Activated CD8-positive, alpha-beta memory T cell treated with anti-CD3 and anti-CD28 coated beads, Interleukin-2, amount 50 U/mL, for 24 hours (primary cell): Measurements from ENCODE around the gene GIPC3.

Experiments used
- DNase-seq: peaks from one replicate; pipeline ENCODE4 v3.0.0-alpha.2; 2020; ENCODE audit errors: extremely low read depth

The GIPC3 gene

DNA sequence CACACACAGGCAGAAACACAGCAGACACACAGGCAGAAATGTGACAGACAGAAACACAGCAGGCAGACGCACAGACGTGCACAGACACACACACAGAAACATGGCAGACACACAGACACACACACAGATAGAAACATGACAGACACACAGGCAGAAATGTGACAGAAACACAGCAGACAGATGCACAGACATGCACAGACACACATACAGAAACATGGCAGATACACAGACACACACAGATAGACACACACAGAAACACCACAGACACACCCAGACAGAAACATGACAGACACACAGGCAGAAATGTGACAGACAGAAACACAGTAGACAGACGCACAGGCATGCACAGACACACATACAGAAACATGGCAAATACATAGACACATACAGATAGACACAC, 20.1 kb downstream of the GIPC3 start:
- DNase-seq = no peak

DNA sequence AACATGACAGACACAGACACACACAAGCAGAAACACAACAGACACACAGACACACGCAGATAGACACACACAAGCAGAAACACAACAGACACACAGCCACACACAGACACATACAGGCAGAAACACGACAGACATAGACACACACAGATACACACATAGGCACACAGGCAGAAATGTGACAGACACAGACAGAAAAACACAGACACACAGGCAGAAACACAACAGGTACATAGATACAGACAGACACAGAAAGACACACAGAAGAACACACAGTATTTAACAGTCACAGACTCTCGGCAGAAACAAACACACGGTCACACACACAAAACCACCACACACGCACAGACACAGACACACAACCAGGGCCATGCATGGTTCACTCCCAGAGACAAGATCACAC, 20.5 kb downstream of the GIPC3 start:
- no peak for DNase-seq

DNA sequence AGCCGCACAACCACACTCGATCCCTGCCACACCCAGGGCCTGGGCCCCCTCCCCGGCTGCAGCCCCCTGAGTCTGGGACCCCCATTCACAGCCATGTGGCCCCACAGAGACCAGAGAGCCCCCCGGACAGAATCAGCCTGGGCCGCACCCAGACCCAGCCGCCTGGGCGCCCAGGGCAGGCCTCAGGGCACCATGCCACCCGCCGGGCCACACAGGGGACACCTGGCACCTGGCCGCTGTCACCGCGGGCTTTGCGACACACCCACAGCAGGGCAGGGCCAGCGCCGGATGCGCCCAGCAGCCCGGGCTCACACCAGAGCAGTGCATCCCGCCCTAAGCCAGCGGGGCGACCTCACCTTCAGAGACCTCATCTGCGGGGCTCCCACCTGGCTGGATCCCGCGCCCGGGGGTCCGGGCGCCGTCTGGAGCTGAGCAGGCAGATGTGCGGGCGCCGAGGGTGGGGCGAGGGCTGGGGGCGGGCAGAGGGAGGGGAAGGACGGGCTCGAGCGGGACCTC, 21.0 kb downstream of the GIPC3 start:
- DNase-seq = no peak

DNA sequence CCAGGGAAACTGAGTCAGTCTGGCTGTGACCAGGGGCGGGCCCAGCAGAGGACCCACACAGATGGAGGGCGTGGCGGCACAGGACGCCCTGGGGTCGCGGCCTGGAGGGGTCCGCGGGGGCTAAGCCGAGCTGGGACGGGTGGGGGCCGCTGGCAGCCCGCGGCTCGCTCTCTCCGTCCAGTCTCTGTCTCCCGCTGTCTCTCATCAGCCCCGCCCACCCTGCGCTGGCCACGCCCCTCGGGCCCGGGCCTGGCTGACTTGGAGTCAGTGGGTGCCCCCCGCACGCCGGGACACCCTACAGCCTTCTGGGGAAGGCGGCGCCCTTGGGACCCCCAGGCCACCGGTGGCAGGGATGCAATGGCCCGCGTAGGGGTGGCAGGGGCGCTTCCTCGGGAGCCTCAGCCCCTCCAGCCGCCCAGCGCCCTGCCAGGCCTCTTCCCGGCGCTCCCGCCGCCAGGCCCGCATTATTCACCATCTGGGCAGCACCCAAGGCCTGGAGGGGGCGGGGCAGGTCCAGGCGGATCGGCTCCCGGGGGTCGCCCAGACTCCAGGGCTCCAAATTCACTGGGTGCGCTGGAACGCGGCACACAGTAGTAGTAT, 21.5 kb downstream of the GIPC3 start, which contains the start of gene TBXA2R:
Gene TBXA2R, minus strand, starts transcription at position 186 of the 600 bp plus-strand sequence. CDS start 6,241 bp downstream, outside the sequence.
- DNase-seq = peak; percentile 26

DNA sequence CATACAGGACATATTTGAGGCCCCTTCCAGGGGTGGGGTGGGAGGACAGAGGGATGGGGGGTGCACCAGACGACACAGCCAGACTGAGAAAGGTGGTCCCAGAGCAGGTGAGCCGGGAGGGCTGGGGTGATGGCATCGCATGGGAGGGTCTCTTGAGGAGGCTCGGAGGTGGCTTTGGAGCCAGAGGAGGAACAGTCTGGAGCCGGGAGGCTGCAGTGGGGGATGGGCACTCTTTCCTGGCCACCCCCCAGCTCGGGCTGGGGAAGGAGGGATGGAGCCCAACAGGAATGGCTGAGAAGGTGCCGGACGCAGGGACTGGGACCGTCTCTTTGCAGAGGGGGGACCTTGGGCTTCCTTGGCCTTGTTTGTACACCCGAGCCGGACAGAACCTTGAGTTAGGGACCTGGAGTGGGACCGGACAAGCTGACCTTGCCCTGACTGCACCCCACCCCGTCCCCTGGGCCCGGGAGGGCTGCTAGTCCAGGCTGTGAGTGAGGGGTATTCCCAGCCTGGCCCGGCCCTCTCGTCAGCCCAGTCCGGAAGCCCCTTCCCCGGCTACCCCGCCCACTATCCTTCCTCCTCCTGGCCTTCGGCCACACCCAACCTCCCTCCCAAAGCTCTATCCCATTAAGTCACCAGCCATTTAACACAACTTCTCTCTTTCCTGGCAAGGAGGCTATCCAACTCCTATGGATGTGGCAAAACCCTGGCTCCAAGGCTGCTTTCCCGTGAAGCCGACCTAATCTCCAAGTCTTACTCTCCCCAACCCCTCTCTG, 22.2 kb downstream of the GIPC3 start:
- DNase-seq = no peak

DNA sequence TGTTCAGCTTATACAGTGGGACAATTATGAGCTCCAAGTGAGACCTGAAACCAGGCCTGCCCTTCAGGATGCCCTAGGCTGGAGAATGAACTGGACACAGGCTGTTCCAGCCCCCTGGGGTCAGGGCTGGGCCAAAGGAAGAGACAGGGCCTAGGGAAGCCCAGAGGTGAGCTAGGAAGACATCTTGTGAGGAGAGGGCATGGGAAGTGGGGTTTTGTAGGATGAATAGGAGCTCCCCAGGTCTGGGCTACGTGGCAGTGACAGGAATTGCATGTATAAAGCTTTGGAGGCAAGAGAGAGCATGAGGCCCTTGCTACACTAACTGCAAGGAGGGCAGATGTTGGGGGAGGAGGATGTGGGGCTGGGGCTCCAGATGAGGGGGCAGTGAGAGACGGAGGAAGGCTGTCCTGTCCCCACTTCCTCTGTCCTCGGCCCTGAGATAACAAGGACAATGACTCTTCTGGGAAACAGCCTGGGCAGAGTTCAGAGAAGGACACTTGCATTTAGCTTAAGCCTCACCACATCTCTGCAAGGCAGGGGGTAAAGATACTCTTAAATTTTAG, 22.9 kb downstream of the GIPC3 start:
- DNase-seq = no peak

DNA sequence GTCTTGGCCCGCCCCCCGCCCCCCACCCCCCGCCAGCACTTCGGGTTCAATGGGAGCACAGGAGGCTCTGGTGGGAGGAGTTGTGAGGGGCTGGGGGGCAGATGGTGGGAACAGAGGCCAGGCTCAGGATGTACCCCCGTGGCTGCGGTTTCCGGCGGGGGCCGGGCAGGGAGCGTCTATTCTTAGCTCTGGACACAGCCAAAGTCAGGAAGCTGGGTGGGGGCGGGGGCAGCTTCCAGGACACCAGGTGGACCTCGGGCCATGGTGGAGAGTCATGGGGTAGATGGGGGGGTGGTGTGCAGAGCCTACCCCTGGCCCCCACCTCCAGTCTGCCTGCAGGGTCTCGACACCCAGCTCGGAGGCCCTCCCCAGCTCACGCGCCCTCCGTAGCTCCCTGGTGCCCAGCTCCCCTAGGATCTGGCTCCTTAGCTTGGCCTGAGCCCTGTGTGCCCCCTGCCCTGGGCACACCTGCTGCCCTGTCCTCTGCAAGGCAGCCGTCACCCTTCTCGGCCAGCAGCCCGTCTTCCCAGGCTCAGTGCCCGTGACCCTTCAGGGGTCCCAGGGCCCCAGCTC, 23.6 kb downstream of the GIPC3 start:
- no peak for DNase-seq

DNA sequence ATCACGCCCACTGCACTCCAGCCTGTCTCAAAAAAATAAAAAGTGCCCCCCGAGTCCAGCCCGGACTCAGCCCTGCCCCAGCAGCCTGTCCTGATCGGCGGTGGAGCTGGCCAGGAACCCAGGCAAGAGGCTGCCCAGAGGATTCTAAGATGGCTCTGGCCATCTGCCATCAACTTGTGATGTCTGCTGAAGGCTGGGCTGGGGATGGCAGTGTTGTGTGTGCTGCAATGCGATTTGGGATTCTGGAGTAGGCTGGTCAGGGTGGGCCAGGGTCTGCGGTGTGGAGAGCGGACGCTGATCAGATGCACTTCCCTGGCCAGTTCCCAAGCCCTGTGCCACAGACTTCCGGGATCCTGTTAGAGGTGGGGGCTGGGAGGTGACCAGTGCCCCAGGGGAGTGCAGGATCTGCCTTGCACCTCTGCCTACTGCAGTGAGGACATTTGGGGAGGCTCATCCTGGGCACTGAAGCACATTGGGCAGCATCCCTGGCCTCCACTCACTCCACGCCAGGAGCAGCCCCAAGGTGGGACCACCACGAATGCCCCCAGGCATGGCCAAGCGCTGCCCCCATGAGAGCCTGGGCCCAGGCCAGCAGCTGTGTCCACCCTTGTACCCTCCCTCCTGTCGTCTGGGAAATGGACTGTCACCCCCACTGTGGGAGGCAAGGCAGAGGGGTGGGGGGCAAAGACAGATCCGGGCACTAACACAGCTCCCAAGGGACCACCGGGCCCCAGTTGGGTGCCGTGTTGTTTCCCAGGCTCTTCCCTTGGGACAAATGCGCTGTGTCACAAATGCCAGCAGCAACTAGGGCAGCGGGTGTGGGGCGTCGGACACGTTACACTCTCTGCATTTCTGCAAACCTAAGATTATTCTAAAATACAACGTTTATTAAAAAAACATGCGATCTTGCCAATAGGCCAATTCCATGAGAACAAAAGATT, 24.8 kb downstream of the GIPC3 start:
- DNase-seq = no peak

DNA sequence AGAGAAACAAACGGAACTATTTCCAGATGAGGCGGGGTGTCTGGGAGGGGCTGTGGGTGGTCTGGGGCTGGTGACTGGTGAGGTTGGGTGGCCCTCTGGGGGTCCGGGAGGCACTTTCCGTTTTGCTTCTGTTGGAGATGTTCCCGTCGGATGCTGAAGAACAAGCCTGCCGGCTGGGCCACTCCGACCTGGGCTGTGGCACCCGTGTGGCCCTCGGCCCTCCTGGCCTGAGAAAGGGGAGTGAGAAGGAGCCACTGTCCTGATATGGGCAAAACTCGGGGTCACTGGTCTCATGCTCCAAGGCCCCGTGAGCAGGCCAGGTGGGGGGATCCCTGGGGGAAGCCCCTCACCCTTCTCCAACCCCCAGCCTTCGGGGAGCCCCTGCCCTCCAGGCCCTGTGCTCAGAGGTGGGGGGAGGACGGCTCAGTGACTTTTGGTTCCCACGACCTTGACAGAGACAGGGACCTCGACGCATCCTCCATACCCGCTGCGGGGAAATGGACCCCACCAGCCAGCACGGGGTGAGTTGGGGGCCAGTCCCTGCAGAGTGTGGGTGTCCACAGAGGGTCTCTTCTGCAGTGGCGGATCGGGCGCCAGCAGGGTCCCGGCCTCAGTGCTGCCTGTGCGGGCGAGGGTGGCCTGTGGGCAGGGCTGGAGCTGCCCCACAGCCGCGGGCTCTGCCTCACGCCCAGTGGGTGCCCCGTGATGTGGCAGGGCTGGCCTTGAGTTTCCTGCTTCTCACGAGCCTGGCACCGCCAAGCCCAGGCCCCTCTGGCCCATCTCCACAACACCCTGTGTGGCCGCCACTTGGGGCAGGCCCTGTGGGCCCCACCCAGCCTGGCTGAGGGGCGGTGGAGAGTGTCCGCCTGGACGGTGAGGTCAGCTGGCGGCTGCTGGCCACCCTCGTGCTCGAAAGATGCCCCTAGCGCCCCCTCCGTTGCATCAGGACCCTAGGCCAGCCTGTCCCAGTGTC, 25.8 kb downstream of the GIPC3 start:
- no peak for DNase-seq

DNA sequence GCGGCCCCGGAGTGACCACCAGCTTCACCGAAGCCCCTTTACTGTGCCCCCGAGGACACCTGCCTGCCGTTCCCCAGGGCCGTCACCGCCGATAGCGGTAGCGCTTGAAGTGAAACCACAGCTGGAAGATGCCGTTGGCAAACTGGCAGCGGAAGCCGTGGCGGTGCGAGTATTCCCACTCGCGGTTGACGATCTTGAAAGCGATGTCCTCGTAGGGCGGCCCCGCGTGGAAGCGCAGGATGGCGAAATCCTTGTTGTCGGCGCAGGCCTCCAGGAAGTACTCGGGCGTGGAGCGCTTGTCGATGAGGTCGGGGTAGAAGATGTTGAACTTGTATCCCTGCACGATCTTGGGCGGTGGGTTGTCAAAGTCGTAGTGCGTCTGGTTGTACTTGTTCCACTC, 26.6 kb downstream of the GIPC3 start:
- no peak for DNase-seq

DNA sequence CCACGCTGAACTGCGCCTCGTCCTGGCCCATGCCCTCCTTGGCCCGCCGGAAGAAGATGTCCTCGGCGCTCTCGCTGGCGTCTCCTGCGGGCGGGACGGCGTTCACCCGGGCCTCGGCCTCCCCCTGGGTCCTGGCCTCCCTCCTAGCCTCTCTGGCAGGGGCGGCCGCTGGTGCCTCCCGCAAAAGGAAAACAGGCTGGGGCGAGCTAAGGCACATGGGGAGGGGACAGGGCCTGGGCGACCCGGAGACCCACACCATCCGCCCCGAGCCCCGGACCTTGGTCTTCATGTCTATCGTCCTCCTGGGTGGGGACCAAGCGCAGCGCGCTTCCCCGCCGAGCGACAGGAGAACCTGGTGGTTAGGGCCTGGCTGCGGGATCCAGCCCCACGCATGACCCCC, 27.1 kb downstream of the GIPC3 start:
- DNase-seq = no peak

DNA sequence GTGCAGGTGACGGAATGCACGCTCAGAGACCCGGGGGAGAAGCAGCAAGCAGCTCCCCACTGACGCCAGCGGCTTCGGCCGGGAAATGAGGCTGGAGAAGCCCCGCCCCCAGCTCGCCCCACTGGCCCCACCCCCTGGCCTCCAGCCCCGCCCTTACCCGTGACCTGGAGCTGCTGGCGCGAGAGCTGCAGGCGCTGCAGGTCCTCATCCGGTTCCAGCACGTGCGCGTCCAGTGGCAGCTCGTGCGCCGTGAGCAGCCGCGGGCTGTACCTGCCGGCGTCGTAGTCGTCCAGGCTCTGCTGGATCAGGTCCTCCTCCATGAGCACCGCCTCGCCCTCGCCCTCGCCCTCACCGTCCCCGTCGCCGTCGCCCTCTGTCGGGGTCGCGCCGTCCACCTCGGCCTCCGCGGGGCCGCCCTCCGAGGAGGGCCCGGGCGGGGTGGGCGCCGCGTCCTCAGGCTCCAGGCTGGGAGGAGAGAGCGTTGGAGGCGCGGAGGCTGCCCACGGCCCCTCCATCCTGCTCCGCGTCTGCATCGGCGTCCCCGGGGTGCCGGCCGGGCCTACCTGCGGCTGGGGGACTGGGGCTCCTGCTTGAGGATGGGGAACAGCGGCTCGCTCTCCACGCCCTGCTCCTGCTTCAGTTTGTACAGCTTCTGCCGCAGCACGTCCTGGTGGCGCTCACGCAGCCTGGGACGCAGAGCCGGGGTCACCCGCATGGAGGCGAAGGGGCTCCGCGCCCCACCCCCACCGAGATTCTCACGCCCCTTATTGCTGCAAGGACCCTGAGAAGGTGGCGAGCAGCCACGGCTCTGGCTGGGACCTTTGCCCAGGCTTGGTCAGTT, 27.8 kb downstream of the GIPC3 start:
- no peak for DNase-seq

DNA sequence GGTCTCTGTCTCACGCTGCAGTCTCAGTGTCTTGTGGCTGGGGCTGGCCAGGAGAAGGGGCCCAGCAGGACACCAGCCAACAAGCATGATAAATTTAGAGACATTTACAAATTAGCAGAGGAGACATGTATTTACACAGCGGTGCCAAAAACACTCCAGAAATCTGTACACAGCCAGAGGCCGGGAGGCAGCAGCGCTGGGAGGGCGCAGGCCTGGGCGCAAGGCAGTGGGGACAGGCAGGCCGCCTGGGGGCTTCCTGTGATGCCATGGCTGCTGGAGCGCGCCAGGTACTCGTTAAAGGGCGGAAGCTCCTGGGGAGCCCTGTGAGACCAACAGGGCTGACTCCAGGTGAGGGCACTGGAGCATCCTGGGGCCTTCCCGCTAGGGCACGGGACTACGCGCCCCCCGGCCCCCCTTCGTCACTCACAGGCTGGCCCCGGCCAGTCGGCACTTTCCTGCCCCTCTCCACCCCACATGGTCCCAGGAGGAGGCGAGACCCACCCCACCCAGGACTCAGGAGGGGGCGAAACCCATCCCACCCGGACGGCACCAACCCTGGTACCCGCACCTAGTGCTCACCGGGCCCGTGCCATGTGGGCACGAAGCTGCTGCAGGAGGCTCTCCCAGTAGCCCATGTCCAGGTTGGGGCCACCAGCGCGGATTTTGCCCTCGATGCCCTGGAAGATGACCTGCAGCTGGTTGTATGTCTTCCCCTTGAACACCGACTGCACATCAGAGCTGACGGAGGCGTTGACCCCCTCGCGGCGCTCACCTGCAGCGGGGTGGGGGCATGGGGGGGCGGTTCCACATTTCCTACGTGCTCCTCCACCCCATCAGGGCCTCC, 28.8 kb downstream of the GIPC3 start:
- DNase-seq = no peak

DNA sequence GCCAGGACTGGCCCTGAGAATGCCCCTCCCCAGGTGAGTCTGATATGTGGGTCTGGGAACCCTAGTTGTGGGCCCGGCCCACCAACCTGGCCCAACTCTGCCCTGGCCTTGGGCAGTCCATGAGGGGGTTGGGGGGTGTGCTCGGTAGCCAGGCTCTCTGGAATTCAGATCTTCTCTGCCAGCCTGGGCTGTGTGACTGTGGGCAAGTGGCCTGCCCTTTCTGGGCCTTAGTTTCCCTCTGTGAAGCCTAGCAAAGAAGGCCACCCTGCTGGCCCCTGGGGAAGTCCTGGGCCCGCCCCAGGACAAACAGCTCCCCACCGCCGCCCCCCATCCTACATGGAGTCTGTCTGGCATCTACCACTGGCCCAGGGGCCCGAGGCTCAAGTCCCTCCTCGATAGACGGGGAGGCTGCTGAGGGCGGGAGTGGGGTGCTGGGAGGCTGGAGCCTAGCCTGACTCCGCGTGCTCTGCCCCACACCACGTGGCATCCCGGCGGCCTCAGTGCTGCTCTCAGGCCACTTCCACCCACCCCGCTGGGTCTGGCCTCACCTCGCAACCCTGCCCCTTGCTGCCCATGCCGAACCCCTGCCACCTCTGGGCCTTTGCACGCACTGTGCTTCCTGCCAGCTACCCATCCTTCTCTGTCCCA, 29.7 kb downstream of the GIPC3 start:
- no peak for DNase-seq

DNA sequence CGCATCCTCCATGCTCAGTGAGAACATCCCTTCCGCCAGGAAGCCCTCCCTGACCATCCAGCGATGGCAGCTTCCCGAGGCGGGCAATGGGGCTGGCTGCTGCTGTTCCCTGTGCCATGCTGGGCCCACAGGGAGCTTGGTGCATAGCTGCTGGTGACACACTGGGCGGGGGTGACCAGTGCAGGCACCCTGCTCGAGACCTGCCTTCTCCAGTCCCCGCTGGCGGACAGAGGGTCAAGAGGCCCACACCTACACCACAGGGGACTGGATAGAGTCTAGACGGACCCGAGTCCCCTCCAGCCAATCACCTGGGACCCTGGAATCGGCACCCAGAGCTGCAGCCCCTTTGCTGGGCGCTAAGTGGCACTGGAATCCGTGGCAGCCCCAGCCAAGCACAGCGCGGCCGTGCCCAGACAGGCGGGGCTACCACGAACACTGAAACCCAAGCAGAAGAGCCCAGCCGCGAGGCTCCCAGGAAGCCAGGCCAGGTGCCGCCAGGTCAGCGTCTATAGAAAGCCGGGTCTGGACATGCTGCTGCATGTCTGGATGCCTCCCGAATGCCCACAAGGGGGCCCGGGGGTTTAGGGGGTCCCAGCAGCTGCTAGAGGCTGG, 30.4 kb downstream of the GIPC3 start:
- no peak for DNase-seq

DNA sequence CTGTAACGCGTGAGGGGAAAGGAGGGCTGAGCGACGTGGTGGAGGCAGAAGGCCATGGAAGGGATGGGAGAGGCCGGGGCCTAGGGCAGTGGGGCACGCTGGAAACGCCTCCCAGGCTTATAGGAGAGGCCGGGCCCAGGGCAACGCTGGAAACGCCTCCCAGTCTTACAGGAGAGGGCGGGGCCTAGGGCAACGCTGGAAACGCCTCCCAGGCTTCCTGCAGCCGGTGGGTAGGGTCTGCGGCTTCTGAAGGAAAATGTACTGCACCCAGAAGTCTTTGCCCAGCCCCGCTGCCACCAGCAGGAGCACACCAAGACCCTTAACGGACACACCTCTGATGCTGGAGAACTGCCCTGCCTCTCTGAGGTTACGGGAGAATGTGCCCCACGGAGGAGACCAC, 32.2 kb downstream of the GIPC3 start:
- no peak for DNase-seq

DNA sequence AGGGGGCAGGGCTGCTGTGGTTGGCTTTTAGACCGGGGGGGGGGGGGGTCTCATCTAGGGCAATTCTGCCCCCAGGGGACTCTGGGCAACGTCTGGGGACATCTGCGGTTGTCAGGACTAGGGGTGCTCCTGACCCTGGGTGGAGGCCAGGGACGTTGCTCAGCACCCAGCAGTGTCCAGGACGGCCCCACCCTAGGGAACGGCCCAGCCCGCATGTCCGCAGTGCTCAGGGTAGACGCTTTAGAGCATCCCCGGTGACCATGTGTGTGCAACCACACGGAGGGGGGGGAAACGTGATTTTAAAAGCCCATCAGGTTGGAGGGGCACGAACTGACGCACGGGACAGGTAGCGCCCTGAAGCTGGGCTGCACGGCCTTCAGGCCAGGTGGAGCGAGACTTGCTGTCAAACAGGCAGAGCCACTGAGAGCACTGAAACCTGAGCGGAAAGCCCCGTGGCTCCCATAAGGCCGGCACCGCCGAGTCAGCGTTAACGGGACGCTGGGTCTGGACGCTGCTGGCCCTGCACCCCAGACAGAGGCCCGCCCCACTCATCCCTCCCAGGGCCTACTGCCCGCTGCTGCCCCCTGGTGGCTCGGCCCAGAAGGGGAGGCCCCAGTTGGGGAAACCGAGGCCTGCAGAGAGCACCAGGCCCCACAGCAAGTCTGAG, 33.0 kb downstream of the GIPC3 start:
- no peak for DNase-seq
